NCI-H1694 (cell line): ENCODE results near the gene PDYN.

Experiments
- DNase-seq: peaks from one replicate; lab custom pipeline; 2025; lab: John Stamatoyannopoulos, UW

PDYN gene

DNA sequence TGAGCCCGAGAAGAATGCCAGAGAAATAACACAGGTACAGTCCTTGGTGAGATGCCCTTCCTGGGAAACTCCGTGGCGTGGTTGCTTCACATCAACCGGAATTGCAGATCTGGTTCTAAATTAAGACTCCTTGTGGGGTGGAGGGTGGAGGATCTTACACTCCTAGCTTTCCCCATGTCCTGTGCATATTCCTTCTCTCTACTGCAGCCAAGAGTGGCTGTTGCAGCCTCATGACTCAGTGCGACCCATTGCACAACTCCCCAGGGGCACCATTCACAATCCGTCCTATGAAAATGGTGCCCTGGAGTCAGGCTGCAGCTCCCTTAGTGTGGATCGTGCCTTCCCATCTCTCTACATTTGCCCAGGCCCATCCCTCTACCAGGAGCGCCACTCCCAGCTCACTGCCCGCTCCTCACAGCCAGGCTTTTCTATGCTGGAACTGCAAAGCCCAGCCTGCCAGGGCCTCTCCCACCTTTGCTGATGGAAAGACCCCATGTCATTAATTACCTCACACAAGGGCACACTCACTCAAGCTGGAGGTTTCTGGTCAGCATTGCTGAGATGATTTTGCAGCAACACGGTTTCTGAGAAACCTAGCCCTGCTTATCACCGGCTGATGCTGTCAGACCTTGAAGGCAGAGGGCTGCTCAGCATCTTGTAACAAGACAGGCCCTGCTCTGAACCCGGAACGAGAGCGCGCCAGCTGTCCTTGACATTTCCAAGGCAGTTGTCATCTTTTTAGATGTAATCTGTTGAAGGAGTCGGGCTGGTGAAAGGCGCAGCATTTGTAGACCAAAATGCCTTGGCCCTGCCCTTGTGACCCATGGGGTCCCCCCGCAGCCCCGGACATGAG, 58.9 kb downstream of the PDYN start:
- no peak for DNase-seq

DNA sequence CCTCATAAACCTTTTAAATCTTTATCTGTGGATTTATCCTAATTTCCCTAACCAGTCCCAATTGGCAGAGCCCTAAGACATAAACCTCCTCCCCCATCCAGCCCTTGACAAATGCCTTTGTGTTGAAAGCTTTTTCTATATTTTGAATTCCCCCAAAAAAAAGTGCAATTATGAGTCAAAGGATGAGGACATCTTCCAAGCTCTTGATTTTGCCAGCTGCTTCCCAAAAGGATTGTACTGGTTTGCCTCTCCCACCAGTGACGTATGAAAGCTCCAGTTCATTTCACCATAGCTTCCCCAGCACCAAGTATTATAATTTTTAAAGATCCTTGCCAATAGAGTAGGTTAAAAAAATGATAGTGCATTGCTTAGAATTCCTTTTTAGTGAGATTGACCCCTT, 59.7 kb downstream of the PDYN start:
- DNase-seq = no peak

DNA sequence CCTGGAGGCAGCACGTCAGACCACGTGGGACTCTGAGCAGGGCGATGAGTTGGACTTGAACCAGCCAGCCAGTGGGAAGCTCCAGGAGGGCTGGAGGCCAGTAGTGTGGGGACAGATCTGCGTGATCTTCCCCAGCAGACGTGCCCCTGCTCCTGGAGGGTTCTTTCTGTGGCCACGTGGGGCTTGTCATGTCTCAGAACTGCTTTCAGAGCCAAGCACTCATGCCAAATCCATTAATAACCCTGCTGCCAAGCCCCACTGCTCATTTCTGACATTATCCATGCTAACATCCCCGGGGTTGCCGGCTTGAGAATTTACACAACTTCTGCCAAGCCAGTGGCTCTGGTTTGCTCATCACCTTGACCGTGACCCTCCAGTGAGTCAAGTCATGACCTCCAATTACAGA, 60.4 kb downstream of the PDYN start:
- no peak for DNase-seq

DNA sequence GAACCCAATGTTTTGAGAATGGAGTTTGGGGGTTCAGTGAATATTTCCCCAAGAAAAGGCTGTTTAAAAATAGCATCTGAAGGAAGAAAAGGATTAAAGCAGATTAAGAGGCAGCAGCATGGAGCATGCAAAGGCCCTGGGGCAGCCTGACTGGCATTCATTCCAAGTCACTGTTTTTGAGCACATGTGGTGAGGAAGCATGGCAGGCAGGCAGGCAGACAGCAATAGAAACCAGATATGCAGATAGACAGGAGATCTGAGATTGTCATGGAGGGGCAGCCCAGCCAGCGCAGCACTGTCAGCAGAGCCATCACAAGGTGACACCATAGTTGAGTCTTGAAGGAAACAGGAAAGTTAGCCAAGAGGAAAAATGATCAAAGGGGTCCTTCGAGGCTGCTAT, 60.9 kb downstream of the PDYN start:
- no peak for DNase-seq

DNA sequence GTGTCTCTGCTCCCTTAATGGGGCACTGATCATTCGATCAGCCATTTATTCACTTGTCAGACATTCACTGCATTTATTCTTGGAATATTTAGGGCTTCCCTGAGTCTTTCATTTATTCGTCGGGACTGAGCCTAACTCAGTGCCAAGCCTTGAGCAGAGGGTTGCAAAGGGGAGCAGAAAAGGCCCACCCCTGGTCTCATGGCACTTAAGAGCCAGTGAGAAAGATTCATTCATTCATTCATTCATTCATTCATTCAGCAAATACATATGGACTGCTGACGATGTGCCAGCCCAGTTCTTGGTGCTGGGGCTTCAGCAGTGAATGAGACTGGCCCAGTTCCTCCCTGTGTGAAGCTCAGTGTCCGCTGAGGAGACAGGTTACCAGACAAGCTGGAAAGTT, 62.0 kb downstream of the PDYN start:
- DNase-seq = no peak

DNA sequence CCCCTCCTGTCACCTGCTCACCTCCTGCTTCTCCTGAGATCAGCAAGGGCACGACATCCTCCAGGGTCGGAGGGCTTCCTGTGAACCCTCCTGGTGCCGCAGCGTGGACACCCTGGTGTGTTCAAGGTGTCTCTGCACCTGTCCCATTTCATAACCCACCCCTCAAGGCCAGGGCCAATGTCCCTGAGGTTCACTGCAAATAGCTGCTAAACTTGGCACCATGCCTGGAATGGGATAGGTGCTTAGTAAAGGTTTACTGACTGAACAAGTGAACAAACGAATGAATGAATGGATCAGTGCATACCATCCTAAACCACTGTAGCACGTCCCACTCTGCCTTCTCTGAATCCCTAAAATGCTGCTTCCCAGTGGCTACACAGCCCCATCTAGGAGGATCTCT, 63.7 kb downstream of the PDYN start:
- DNase-seq = no peak

DNA sequence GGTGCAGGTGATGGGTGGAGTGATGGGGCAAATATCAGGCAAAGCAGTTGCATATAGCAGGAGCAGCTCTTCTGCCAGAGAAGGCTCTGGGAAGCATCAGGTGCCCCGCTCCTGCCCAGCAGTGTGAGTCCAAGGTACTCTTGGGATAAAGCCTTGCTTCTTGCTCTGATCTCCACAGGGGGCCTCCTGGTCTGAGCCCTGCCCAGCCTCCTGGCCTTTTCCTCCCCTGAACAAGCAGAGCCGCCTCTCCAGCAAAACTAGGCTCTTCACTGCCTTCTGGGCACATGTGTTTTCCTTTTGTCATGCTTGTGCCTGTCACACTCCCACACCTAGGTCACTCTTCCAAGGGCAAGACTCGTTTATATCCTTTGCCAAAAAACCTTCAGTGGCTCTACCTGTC, 64.4 kb downstream of the PDYN start:
- no peak for DNase-seq

DNA sequence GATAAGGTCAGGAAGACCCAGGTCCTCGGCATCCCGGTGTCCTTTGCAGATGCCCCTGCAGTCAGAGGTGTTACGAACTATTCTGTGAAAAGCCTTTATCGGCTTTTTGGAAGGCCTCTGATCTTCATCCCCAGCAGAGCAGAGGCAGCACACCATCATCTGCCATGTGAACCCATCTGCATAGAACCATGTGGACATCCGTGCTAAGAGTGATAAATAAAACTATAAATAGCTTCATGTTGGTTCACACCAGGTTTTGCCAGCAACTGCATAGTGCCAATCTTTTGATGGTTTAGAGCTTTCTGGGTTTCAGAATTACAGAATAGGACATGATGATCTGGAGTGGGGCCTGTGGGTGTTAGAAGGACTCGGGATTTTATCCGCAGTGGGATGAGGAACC, 65.1 kb downstream of the PDYN start:
- DNase-seq = no peak
